ENCODE data around the gene EXT2. TPM values are rescaled to one million over a fixed set of nuclear protein-coding genes. Genes with fewer than 3 reads are reported as not detected.

Gene EXT2
- polyA plus RNA-seq, 1 donor from 2014 or later, result 77.5 TPM

DNA sequence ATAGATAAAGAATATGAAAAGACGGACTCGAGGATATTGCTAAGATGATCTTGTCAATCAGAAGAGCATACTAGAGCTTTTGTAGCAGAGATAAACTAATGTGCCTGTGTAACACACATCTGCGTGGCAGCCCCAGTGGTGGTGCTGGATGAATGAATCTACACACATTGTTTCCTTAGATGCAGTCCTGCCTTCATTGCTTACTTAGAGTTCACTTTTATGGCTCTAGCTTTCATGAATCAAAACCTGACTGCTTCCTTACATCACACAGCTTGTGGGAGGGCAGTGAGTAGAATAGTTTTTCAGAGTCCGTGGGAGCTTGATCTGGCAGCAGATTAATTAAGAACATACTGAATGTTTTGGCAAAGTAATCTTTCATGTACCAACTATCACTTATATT is 83.7 kb downstream of the EXT2 start:
- H3K4me2 ChIP-seq (ENCODE audit: low read length), result no peak overlapping the region
- no peak overlapping the region for H3K27ac ChIP-seq (ENCODE audit: low read length)
- H2AFZ ChIP-seq (ENCODE audit: low read depth, low read length), result no peak overlapping the region
- H3K4me3 ChIP-seq (ENCODE audit: low read length), result no peak overlapping the region
- no peaks in the 10 kb centered on the region for H3K9me3 ChIP-seq (ENCODE audit: low read length)
- no peaks in the 10 kb centered on the region for H3K9me2 ChIP-seq (ENCODE audit: insufficient read depth, low read length)
- no peak overlapping the region for H3K9ac ChIP-seq (ENCODE audit: low read length)
- no peak for TF ChIP-seq EZH2 (IDR thresholded peaks at IDR 0.05; ENCODE audit: borderline replicate concordance, insufficient read depth, low read length, poor library complexity, severe bottlenecking)
- TF ChIP-seq TAF1 (IDR thresholded peaks at IDR 0.05; ENCODE audit: low read depth), result no peak
- TF ChIP-seq RAD21 (conservative IDR thresholded peaks at IDR 0.05), result no peak
- TF ChIP-seq EP300 (conservative IDR thresholded peaks at IDR 0.05; ENCODE audit: poor library complexity, severe bottlenecking), result no peak
- no peak for TF ChIP-seq MXI1 (conservative IDR thresholded peaks at IDR 0.05; ENCODE audit: poor library complexity, severe bottlenecking)
- no peak for TF ChIP-seq SMC3 (conservative IDR thresholded peaks at IDR 0.05; ENCODE audit: poor library complexity)
- TF ChIP-seq, protein P1, sequence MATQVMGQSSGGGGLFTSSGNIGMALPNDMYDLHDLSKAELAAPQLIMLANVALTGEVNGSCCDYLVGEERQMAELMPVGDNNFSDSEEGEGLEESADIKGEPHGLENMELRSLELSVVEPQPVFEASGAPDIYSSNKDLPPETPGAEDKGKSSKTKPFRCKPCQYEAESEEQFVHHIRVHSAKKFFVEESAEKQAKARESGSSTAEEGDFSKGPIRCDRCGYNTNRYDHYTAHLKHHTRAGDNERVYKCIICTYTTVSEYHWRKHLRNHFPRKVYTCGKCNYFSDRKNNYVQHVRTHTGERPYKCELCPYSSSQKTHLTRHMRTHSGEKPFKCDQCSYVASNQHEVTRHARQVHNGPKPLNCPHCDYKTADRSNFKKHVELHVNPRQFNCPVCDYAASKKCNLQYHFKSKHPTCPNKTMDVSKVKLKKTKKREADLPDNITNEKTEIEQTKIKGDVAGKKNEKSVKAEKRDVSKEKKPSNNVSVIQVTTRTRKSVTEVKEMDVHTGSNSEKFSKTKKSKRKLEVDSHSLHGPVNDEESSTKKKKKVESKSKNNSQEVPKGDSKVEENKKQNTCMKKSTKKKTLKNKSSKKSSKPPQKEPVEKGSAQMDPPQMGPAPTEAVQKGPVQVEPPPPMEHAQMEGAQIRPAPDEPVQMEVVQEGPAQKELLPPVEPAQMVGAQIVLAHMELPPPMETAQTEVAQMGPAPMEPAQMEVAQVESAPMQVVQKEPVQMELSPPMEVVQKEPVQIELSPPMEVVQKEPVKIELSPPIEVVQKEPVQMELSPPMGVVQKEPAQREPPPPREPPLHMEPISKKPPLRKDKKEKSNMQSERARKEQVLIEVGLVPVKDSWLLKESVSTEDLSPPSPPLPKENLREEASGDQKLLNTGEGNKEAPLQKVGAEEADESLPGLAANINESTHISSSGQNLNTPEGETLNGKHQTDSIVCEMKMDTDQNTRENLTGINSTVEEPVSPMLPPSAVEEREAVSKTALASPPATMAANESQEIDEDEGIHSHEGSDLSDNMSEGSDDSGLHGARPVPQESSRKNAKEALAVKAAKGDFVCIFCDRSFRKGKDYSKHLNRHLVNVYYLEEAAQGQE (IDR thresholded peaks at IDR 0.05; ENCODE audit: borderline replicate concordance), result no peak
- no peak for TF ChIP-seq POLR2AphosphoS5 (IDR thresholded peaks at IDR 0.05)
- TF ChIP-seq, protein P2, sequence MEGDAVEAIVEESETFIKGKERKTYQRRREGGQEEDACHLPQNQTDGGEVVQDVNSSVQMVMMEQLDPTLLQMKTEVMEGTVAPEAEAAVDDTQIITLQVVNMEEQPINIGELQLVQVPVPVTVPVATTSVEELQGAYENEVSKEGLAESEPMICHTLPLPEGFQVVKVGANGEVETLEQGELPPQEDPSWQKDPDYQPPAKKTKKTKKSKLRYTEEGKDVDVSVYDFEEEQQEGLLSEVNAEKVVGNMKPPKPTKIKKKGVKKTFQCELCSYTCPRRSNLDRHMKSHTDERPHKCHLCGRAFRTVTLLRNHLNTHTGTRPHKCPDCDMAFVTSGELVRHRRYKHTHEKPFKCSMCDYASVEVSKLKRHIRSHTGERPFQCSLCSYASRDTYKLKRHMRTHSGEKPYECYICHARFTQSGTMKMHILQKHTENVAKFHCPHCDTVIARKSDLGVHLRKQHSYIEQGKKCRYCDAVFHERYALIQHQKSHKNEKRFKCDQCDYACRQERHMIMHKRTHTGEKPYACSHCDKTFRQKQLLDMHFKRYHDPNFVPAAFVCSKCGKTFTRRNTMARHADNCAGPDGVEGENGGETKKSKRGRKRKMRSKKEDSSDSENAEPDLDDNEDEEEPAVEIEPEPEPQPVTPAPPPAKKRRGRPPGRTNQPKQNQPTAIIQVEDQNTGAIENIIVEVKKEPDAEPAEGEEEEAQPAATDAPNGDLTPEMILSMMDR (IDR thresholded peaks at IDR 0.05; ENCODE audit: poor library complexity, severe bottlenecking), result no peak
- no peaks in the 10 kb centered on the region for H3K27me3 ChIP-seq (ENCODE audit: insufficient read depth, low read depth, low read length)
- no peaks in the 10 kb centered on the region for H3K36me3 ChIP-seq (ENCODE audit: insufficient read depth, low read length)
- no peaks in the 10 kb centered on the region for H4K20me1 ChIP-seq (ENCODE audit: insufficient read depth)
- no peaks in the 10 kb centered on the region for H3K79me2 ChIP-seq (replicated peaks; ENCODE audit: insufficient read depth, low read length)
- H3F3A ChIP-seq (ENCODE audit: insufficient read depth, low read length, poor library complexity, severe bottlenecking), result no peaks in the 10 kb centered on the region

DNA sequence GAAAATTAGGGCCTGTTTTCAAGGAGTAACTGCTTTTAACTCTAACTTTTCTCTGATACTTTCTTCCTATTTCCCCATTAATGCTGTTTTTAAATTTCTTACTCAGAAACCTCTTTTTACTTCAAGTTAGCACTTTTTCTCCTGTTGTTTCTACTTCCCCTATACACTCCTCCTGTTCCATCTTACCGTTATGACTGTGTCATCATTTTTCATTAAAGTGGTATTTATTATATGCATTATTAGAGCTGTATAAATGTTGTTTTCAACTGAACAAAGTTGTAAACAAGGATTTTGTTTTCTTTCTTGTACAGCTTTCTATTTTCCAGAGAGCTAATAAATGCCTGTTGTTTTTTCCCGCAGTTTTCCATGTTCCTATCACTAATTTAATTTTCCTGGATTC is 84.6 kb downstream of the EXT2 start:
- no peaks in the 10 kb centered on the region for H3K27me3 ChIP-seq (ENCODE audit: insufficient read depth, low read depth, low read length)
- no peaks in the 10 kb centered on the region for H3K9me3 ChIP-seq (ENCODE audit: low read length)
- H3K9ac ChIP-seq (ENCODE audit: low read length), result no peak overlapping the region
- no peak overlapping the region for H3K4me2 ChIP-seq (ENCODE audit: low read length)
- no peak overlapping the region for H2AFZ ChIP-seq (ENCODE audit: low read depth, low read length)
- TF ChIP-seq EZH2 (IDR thresholded peaks at IDR 0.05; ENCODE audit: borderline replicate concordance, insufficient read depth, low read length, poor library complexity, severe bottlenecking), result no peak
- TF ChIP-seq, protein P1 (IDR thresholded peaks at IDR 0.05; ENCODE audit: borderline replicate concordance), result no peak
- TF ChIP-seq, protein P2 (IDR thresholded peaks at IDR 0.05; ENCODE audit: poor library complexity, severe bottlenecking), result no peak
- no peak for TF ChIP-seq TAF1 (IDR thresholded peaks at IDR 0.05; ENCODE audit: low read depth)
- no peak for TF ChIP-seq RAD21 (conservative IDR thresholded peaks at IDR 0.05)
- H4K20me1 ChIP-seq (ENCODE audit: insufficient read depth), result no peaks in the 10 kb centered on the region
- no peaks in the 10 kb centered on the region for H3F3A ChIP-seq (ENCODE audit: insufficient read depth, low read length, poor library complexity, severe bottlenecking)
- H3K27ac ChIP-seq (ENCODE audit: low read length), result no peak overlapping the region
- H3K36me3 ChIP-seq (ENCODE audit: insufficient read depth, low read length), result no peaks in the 10 kb centered on the region
- H3K4me3 ChIP-seq (ENCODE audit: low read length), result no peak overlapping the region
- no peaks in the 10 kb centered on the region for H3K79me2 ChIP-seq (replicated peaks; ENCODE audit: insufficient read depth, low read length)
- no peaks in the 10 kb centered on the region for H3K9me2 ChIP-seq (ENCODE audit: insufficient read depth, low read length)

Measured in neural cell (in vitro differentiated cells).